ENCODE measurements around the gene SIRT4.
"Not testable (repeated sequence)": the region's sequence is repeated elsewhere in the genome, so short reads cannot be mapped to it uniquely, and the experiment has no call there.

Gene SIRT4

GRCh38 chr12:120316798-120317223, 14.7 kb downstream of the SIRT4 start:
- Mint-ChIP-seq H3K27ac (peak overlapping the region; percentile 93), H3K9me3 (no peaks in the 10 kb centered on the region), H3K36me3 (ENCODE audit: low read depth) (no peaks in the 10 kb centered on the region), H3K4me3 (peak overlapping the region; percentile 90), H3K4me1 (ENCODE audit: low read depth) (peaks cover 15% of the 10 kb centered on the region), H3K27me3 (no peaks in the 10 kb centered on the region)

GRCh38 chr12:120317224-120318105, 15.3 kb downstream of the SIRT4 start:
- Mint-ChIP-seq H3K27me3 (no peaks in the 10 kb centered on the region), H3K4me3 (peak overlapping the region; percentile 90), H3K9me3 (no peaks in the 10 kb centered on the region), H3K4me1 (ENCODE audit: low read depth) (peaks cover 15% of the 10 kb centered on the region), H3K36me3 (ENCODE audit: low read depth) (no peaks in the 10 kb centered on the region), H3K27ac (peak overlapping the region; percentile 93)

- Mint-ChIP-seq H3K9me3 (no peaks in the 10 kb centered on the region), H3K4me3 (no peak overlapping the region), H3K27me3 (no peaks in the 10 kb centered on the region), H3K4me1 (ENCODE audit: low read depth) (peaks cover 14% of the 10 kb centered on the region), H3K36me3 (ENCODE audit: low read depth) (no peaks in the 10 kb centered on the region), H3K27ac (no peak overlapping the region)
These were observed 19.5 kb downstream of the SIRT4 start for GRCh38 chr12:120321382-120322202.

- H3K9me3 Mint-ChIP-seq = no peaks in the 10 kb centered on the region
- no peaks in the 10 kb centered on the region for H3K4me1 Mint-ChIP-seq (ENCODE audit: low read depth)
- no peaks in the 10 kb centered on the region for H3K36me3 Mint-ChIP-seq (ENCODE audit: low read depth)
- no peak overlapping the region for H3K4me3 Mint-ChIP-seq
- H3K27ac Mint-ChIP-seq = no peak overlapping the region
- no peaks in the 10 kb centered on the region for H3K27me3 Mint-ChIP-seq
These were observed 21.7 kb downstream of the SIRT4 start for GRCh38 chr12:120323772-120324171.

- Mint-ChIP-seq H3K27ac (no peak overlapping the region), H3K27me3 (no peaks in the 10 kb centered on the region), H3K4me1 (ENCODE audit: low read depth) (no peaks in the 10 kb centered on the region), H3K4me3 (peak overlapping the region; percentile 78), H3K9me3 (no peaks in the 10 kb centered on the region), H3K36me3 (ENCODE audit: low read depth) (no peaks in the 10 kb centered on the region)
These were observed 22.8 kb downstream of the SIRT4 start for GRCh38 chr12:120324841-120325417.

- H3K4me1 Mint-ChIP-seq (ENCODE audit: low read depth) = no peaks in the 10 kb centered on the region
- H3K27me3 Mint-ChIP-seq = no peaks in the 10 kb centered on the region
- H3K36me3 Mint-ChIP-seq (ENCODE audit: low read depth) = no peaks in the 10 kb centered on the region
- H3K4me3 Mint-ChIP-seq = no peak within 1 kb of the TSS
- H3K9me3 Mint-ChIP-seq = no peaks in the 10 kb centered on the region
- no peak within 1 kb of the TSS for H3K27ac Mint-ChIP-seq
These were observed 25.5 kb downstream of the SIRT4 start, which contains the start of gene PLA2G1B for GRCh38 chr12:120327593-120327992. TSS of gene PLA2G1B (minus strand) at chr12:120327779. CDS start at chr12:120327753, 26 bp downstream.

- Mint-ChIP-seq H3K27me3 (no peaks in the 10 kb centered on the region), H3K27ac (no peak overlapping the region), H3K4me1 (ENCODE audit: low read depth) (no peaks in the 10 kb centered on the region), H3K4me3 (no peak overlapping the region), H3K36me3 (ENCODE audit: low read depth) (no peaks in the 10 kb centered on the region), H3K9me3 (no peaks in the 10 kb centered on the region)
These were observed 26.1 kb downstream of the SIRT4 start for GRCh38 chr12:120328228-120328627.

GRCh38 chr12:120331390-120331789, 29.3 kb downstream of the SIRT4 start:
- no peaks in the 10 kb centered on the region for H3K4me1 Mint-ChIP-seq (ENCODE audit: low read depth)
- H3K4me3 Mint-ChIP-seq = no peak overlapping the region
- H3K36me3 Mint-ChIP-seq (ENCODE audit: low read depth) = no peaks in the 10 kb centered on the region
- H3K27ac Mint-ChIP-seq = no peak overlapping the region
- H3K27me3 Mint-ChIP-seq = no peaks in the 10 kb centered on the region
- H3K9me3 Mint-ChIP-seq = peaks cover 6% of the 10 kb centered on the region

GRCh38 chr12:120332041-120332440, 29.9 kb downstream of the SIRT4 start:
- Mint-ChIP-seq H3K4me3 (no peak overlapping the region), H3K36me3 (ENCODE audit: low read depth) (no peaks in the 10 kb centered on the region), H3K4me1 (ENCODE audit: low read depth) (no peaks in the 10 kb centered on the region), H3K27ac (no peak overlapping the region), H3K9me3 (peaks cover 11% of the 10 kb centered on the region), H3K27me3 (no peaks in the 10 kb centered on the region)

- Mint-ChIP-seq H3K36me3 (ENCODE audit: low read depth) (peaks cover 3% of the 10 kb centered on the region), H3K9me3 (peaks cover 13% of the 10 kb centered on the region), H3K4me3 (no peak overlapping the region), H3K27me3 (peaks cover 3% of the 10 kb centered on the region), H3K27ac (no peak overlapping the region), H3K4me1 (ENCODE audit: low read depth) (no peaks in the 10 kb centered on the region)
These were observed 30.4 kb downstream of the SIRT4 start for GRCh38 chr12:120332523-120332922.

- Mint-ChIP-seq H3K9me3 (peaks cover 24% of the 10 kb centered on the region), H3K27me3 (peaks cover 11% of the 10 kb centered on the region)
- H3K27ac Mint-ChIP-seq; H3K36me3 Mint-ChIP-seq (ENCODE audit: low read depth); H3K4me3 Mint-ChIP-seq; H3K4me1 Mint-ChIP-seq (ENCODE audit: low read depth): not testable (repeated sequence)
These were observed 33.3 kb downstream of the SIRT4 start for GRCh38 chr12:120335447-120335846.

- not testable (repeated sequence) for H3K36me3 Mint-ChIP-seq (ENCODE audit: low read depth); H3K4me3 Mint-ChIP-seq; H3K27ac Mint-ChIP-seq; H3K4me1 Mint-ChIP-seq (ENCODE audit: low read depth)
- peaks cover 11% of the 10 kb centered on the region for H3K27me3 Mint-ChIP-seq
- H3K9me3 Mint-ChIP-seq = peaks cover 24% of the 10 kb centered on the region
These were observed 34.3 kb downstream of the SIRT4 start for GRCh38 chr12:120336392-120336791.

GRCh38 chr12:120337730-120338129, 35.6 kb downstream of the SIRT4 start:
- H3K27ac Mint-ChIP-seq = no peak overlapping the region
- H3K27me3 Mint-ChIP-seq = peaks cover 11% of the 10 kb centered on the region
- no peak overlapping the region for H3K4me3 Mint-ChIP-seq
- H3K36me3 Mint-ChIP-seq (ENCODE audit: low read depth) = peaks cover 10% of the 10 kb centered on the region
- H3K4me1 Mint-ChIP-seq (ENCODE audit: low read depth) = no peaks in the 10 kb centered on the region
- peaks cover 24% of the 10 kb centered on the region for H3K9me3 Mint-ChIP-seq

GRCh38 chr12:120339256-120339655, 37.1 kb downstream of the SIRT4 start:
- peaks cover 10% of the 10 kb centered on the region for H3K36me3 Mint-ChIP-seq (ENCODE audit: low read depth)
- peaks cover 24% of the 10 kb centered on the region for H3K9me3 Mint-ChIP-seq
- no peak overlapping the region for H3K27ac Mint-ChIP-seq
- peaks cover 11% of the 10 kb centered on the region for H3K27me3 Mint-ChIP-seq
- H3K4me1 Mint-ChIP-seq (ENCODE audit: low read depth) = no peaks in the 10 kb centered on the region
- H3K4me3 Mint-ChIP-seq = no peak overlapping the region

Data from stimulated activated naive CD8-positive, alpha-beta T cell treated with anti-CD3 and anti-CD28 coated beads, Interleukin-15, Interleukin-2, amounts not matched to agents 100 ng/mL and 50 ng/mL, for 24 hours (primary cell).